GM10248 (cell line): ENCODE measurements around the gene OGT.

Source experiments
- CTCF ChIA-PET: fragments of 300-600 bp; sonication (Branson Sonifier 250); formaldehyde crosslinking; extraction: SDS; loops from one replicate; lab custom pipeline; 2021; ENCODE audit warnings: antibody characterized with exemption; lab: Yijun Ruan, JAX
- POLR2A ChIA-PET: fragments of 350-650 bp; sonication (Branson Sonifier 250); formaldehyde crosslinking; extraction: SDS; loops from one replicate; lab custom pipeline; 2020; ENCODE audit warnings: antibody characterized with exemption; lab: Yijun Ruan, JAX
- DNase-seq: peaks from one replicate; pipeline ENCODE4 v3.0.0; 2012; ENCODE audit errors: extremely low spot score
- CTCF ChIP-seq: IDR thresholded peaks from 2 replicates; pipeline ENCODE4 v1.5.1; 2012; ENCODE audit warnings: mild to moderate bottlenecking, low read depth; ENCODE audit errors: extremely low read depth, missing control alignments, control extremely low read depth

Gene OGT

GRCh38 chrX:71543316-71543715 is 10.4 kb downstream of the OGT start:
- DNase-seq: no peak
- POLR2A ChIA-PET: no interaction called here
- CTCF ChIA-PET: interaction anchor here (1.9 kb wide), 1 partner anchor 29 kb away, joined by 6 read pairs; no protein-coding TSS in a partner anchor
- no peak for TF ChIP-seq CTCF

GRCh38 chrX:71545364-71545763 is 12.5 kb downstream of the OGT start:
- DNase-seq: no peak
- no peak for TF ChIP-seq CTCF
- ChIA-PET CTCF (no interaction called here), POLR2A (no interaction called here)

- TF ChIP-seq CTCF: no peak
- ChIA-PET POLR2A (no interaction called here), CTCF (no interaction called here)
- no peak for DNase-seq
Measured at GRCh38 chrX:71546879-71547278, 14.0 kb downstream of the OGT start.

GRCh38 chrX:71547339-71547738 is 14.4 kb downstream of the OGT start:
- no peak for DNase-seq
- CTCF ChIA-PET: no interaction called here
- POLR2A ChIA-PET: no interaction called here
- TF ChIP-seq CTCF: no peak

- POLR2A ChIA-PET: interaction anchor here (0.5 to 1.0 kb wide), 2 partner anchors 14 to 232 kb away, joined by 3 to 5 read pairs; no protein-coding TSS in a partner anchor
- TF ChIP-seq CTCF: no peak
- CTCF ChIA-PET: interaction anchor here (1.0 kb wide), 1 partner anchor 39 kb away, joined by 3 read pairs; no protein-coding TSS in a partner anchor
Measured at GRCh38 chrX:71549986-71550385, 17.1 kb downstream of the OGT start.

GRCh38 chrX:71550578-71550977 is 17.7 kb downstream of the OGT start:
- no peak for TF ChIP-seq CTCF
- ChIA-PET POLR2A (interaction anchor here (0.5 to 0.8 kb wide), 2 partner anchors 14 to 232 kb away, joined by 5 read pairs; no protein-coding TSS in a partner anchor), CTCF (no interaction called here)
- no peak for DNase-seq

More at GRCh38 chrX:71549986-71550385, 17.1 kb downstream of the OGT start:
- no peak for DNase-seq

GRCh38 chrX:71556036-71556435 is 23.1 kb downstream of the OGT start:
- POLR2A ChIA-PET: no interaction called here
- TF ChIP-seq CTCF: no peak
- CTCF ChIA-PET: no interaction called here

More at GRCh38 chrX:71556036-71556435, 23.1 kb downstream of the OGT start:
- DNase-seq: no peak
